DND-41 (cell line): ENCODE data around the gene RBM19.

Experiments
- EZH2 ChIP-seq: IDR thresholded peaks from 3 replicates; pipeline ENCODE4 v1.6.1; 2012; ENCODE audit warnings: borderline replicate concordance, low read depth, mild to moderate bottlenecking, moderate library complexity, low read length, inconsistent platforms; ENCODE audit not compliant: severe bottlenecking
- TF ChIP-seq, protein P1 (sequence below): IDR thresholded peaks from 2 replicates; pipeline ENCODE4 v1.5.1; 2012; ENCODE audit warnings: borderline replicate concordance, low read length, moderate library complexity, mild to moderate bottlenecking; ENCODE audit not compliant: poor library complexity, severe bottlenecking; ENCODE audit errors: extremely low read depth

DNA sequence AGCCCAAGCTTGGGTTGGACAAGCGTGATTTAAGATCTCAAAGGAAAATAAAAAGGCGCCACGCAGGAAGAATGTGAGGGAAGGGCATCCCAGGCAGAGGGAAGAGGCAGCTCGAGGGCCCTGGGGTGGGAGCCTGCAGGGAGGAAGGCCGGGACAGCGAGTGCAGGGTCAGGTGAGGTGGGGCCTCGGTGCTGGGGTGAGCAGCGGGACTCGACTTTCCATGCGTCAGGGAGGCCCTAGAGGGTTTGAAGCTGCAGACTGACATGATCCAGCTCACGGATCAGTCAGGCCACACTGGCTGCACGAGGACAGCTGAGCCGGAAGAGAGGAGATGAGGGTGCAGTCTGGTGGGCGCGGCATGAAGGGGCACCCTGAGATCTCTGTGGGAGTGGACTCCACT lies 145.8 kb downstream of the RBM19 start:
- TF ChIP-seq, protein P1, sequence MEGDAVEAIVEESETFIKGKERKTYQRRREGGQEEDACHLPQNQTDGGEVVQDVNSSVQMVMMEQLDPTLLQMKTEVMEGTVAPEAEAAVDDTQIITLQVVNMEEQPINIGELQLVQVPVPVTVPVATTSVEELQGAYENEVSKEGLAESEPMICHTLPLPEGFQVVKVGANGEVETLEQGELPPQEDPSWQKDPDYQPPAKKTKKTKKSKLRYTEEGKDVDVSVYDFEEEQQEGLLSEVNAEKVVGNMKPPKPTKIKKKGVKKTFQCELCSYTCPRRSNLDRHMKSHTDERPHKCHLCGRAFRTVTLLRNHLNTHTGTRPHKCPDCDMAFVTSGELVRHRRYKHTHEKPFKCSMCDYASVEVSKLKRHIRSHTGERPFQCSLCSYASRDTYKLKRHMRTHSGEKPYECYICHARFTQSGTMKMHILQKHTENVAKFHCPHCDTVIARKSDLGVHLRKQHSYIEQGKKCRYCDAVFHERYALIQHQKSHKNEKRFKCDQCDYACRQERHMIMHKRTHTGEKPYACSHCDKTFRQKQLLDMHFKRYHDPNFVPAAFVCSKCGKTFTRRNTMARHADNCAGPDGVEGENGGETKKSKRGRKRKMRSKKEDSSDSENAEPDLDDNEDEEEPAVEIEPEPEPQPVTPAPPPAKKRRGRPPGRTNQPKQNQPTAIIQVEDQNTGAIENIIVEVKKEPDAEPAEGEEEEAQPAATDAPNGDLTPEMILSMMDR: no peak
- no peak for TF ChIP-seq EZH2
